ENCODE results near the gene SWAP70. TPM values are rescaled to one million over a fixed set of nuclear protein-coding genes. Genes with fewer than 3 reads are reported as not detected.

The SWAP70 gene
- total RNA-seq, 1 donor from 2014 or later = 24.0 TPM

- Mint-ChIP-seq H3K4me3 (no peak overlapping the region), H3K27ac (no peak overlapping the region), H3K4me1 (peaks cover 19% of the 10 kb centered on the region), H3K27me3 (ENCODE audit: low read depth) (no peaks in the 10 kb centered on the region), H3K9me3 (no peaks in the 10 kb centered on the region), H3K36me3 (peaks cover 10% of the 10 kb centered on the region)
- no peak for DNase-seq (ENCODE audit: low spot score in 2 of 2, unreplicated experiment in 2 of 2)
- TF ChIP-seq CTCF (IDR thresholded peaks at IDR 0.05; ENCODE audit: unreplicated experiment) = no peak
These were observed 89.1 kb downstream of the SWAP70 start for GRCh38 chr11:9753021-9753420.

GRCh38 chr11:9754010-9754471 lies 90.2 kb downstream of the SWAP70 start:
- no peak for DNase-seq (ENCODE audit: low spot score in 2 of 2, unreplicated experiment in 2 of 2)
- Mint-ChIP-seq H3K36me3 (peaks cover 10% of the 10 kb centered on the region), H3K9me3 (no peaks in the 10 kb centered on the region), H3K4me3 (no peak overlapping the region), H3K27me3 (ENCODE audit: low read depth) (no peaks in the 10 kb centered on the region), H3K27ac (peak overlapping the region; percentile 58), H3K4me1 (peaks cover 20% of the 10 kb centered on the region)
- no peak for TF ChIP-seq CTCF (IDR thresholded peaks at IDR 0.05; ENCODE audit: unreplicated experiment)

- Mint-ChIP-seq H3K9me3 (no peaks in the 10 kb centered on the region), H3K27ac (peak overlapping the region; percentile 35), H3K4me3 (no peak overlapping the region), H3K4me1 (peaks cover 36% of the 10 kb centered on the region), H3K36me3 (peaks cover 2% of the 10 kb centered on the region), H3K27me3 (ENCODE audit: low read depth) (no peaks in the 10 kb centered on the region)
- no peak for TF ChIP-seq CTCF (IDR thresholded peaks at IDR 0.05; ENCODE audit: unreplicated experiment)
- no peak for DNase-seq (ENCODE audit: low spot score in 2 of 2, unreplicated experiment in 2 of 2)
These were observed 91.8 kb downstream of the SWAP70 start for GRCh38 chr11:9755561-9756185.

- no peak for TF ChIP-seq CTCF (IDR thresholded peaks at IDR 0.05; ENCODE audit: unreplicated experiment)
- Mint-ChIP-seq H3K27ac (peak overlapping the region; percentile 37), H3K4me1 (peaks cover 41% of the 10 kb centered on the region), H3K9me3 (no peaks in the 10 kb centered on the region), H3K36me3 (no peaks in the 10 kb centered on the region), H3K4me3 (no peak overlapping the region), H3K27me3 (ENCODE audit: low read depth) (no peaks in the 10 kb centered on the region)
- no peak for DNase-seq (ENCODE audit: low spot score in 2 of 2, unreplicated experiment in 2 of 2)
These were observed 92.6 kb downstream of the SWAP70 start for GRCh38 chr11:9756461-9756860.

GRCh38 chr11:9756878-9757277 lies 93.0 kb downstream of the SWAP70 start:
- Mint-ChIP-seq H3K4me1 (peaks cover 45% of the 10 kb centered on the region), H3K36me3 (no peaks in the 10 kb centered on the region), H3K4me3 (no peak overlapping the region), H3K27me3 (ENCODE audit: low read depth) (no peaks in the 10 kb centered on the region), H3K27ac (no peak overlapping the region), H3K9me3 (no peaks in the 10 kb centered on the region)
- TF ChIP-seq CTCF (IDR thresholded peaks at IDR 0.05; ENCODE audit: unreplicated experiment) = no peak
- DNase-seq (ENCODE audit: low spot score in 2 of 2, unreplicated experiment in 2 of 2) = no peak

All from mesothelial cell of epicardium (in vitro differentiated cells).